ENCODE measurements around the gene TTC9B. TPM values are rescaled to one million over a fixed set of nuclear protein-coding genes. Genes with fewer than 3 reads are reported as not detected.

Gene TTC9B
- total and polyA plus RNA-seq, 2 experiments from 2014 or later: 0.63 to 1.0 TPM

GRCh38 chr19:40262422-40262821 is 44.2 kb upstream of the TTC9B start:
- H3K4me3 ChIP-seq: no peak overlapping the region
- no peak overlapping the region for H3K4me3 Mint-ChIP-seq
- no peak for ATAC-seq
- TF ChIP-seq, protein P1, sequence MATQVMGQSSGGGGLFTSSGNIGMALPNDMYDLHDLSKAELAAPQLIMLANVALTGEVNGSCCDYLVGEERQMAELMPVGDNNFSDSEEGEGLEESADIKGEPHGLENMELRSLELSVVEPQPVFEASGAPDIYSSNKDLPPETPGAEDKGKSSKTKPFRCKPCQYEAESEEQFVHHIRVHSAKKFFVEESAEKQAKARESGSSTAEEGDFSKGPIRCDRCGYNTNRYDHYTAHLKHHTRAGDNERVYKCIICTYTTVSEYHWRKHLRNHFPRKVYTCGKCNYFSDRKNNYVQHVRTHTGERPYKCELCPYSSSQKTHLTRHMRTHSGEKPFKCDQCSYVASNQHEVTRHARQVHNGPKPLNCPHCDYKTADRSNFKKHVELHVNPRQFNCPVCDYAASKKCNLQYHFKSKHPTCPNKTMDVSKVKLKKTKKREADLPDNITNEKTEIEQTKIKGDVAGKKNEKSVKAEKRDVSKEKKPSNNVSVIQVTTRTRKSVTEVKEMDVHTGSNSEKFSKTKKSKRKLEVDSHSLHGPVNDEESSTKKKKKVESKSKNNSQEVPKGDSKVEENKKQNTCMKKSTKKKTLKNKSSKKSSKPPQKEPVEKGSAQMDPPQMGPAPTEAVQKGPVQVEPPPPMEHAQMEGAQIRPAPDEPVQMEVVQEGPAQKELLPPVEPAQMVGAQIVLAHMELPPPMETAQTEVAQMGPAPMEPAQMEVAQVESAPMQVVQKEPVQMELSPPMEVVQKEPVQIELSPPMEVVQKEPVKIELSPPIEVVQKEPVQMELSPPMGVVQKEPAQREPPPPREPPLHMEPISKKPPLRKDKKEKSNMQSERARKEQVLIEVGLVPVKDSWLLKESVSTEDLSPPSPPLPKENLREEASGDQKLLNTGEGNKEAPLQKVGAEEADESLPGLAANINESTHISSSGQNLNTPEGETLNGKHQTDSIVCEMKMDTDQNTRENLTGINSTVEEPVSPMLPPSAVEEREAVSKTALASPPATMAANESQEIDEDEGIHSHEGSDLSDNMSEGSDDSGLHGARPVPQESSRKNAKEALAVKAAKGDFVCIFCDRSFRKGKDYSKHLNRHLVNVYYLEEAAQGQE (IDR thresholded peaks at IDR 0.05; ENCODE audit: unreplicated experiment): no peak
- no peak for TF ChIP-seq EZH2 (IDR thresholded peaks at IDR 0.05; ENCODE audit: low read depth, unreplicated experiment)
- H3F3A ChIP-seq (replicated peaks; ENCODE audit: low read depth): no peaks in the 10 kb centered on the region
- H3K4me1 ChIP-seq (ENCODE audit: insufficient read depth): no peaks in the 10 kb centered on the region
- H3K36me3 ChIP-seq (ENCODE audit: insufficient read depth): peaks cover 6% of the 10 kb centered on the region; the same call in 1 of the 2 replicates
- H2AFZ ChIP-seq: no peak overlapping the region
- no peak overlapping the region for H3K4me2 ChIP-seq
- no peak overlapping the region for H3K27ac Mint-ChIP-seq
- H3K9me2 ChIP-seq (ENCODE audit: insufficient read depth): no peaks in the 10 kb centered on the region
- H3K27ac ChIP-seq (ENCODE audit: low read depth): no peak overlapping the region
- peaks cover 5% of the 10 kb centered on the region; the same call in 2 of the 3 replicates for H3K4me1 Mint-ChIP-seq
- DNase-seq (ENCODE audit: low spot score): no peak
- H3K27me3 ChIP-seq (ENCODE audit: insufficient read depth): no peaks in the 10 kb centered on the region
- peaks cover 36% of the 10 kb centered on the region for H3K79me2 ChIP-seq (replicated peaks; ENCODE audit: insufficient read depth)
- H3K27me3 Mint-ChIP-seq (ENCODE audit: insufficient read depth, low read depth, poor library complexity): peaks cover 7% of the 10 kb centered on the region
- H4K20me1 ChIP-seq (replicated peaks; ENCODE audit: insufficient read depth): peaks cover 6% of the 10 kb centered on the region
- H3K36me3 Mint-ChIP-seq (ENCODE audit: low read depth): peaks cover 19% of the 10 kb centered on the region
- H3K9me3 Mint-ChIP-seq: no peaks in the 10 kb centered on the region

- H3K27ac ChIP-seq (ENCODE audit: low read depth): 0 out of 2 replicates have a peak overlapping the region, but pooled peaks have one; percentile 45
- Mint-ChIP-seq H3K36me3 (ENCODE audit: low read depth) (peaks cover 20% of the 10 kb centered on the region), H3K9me3 (no peaks in the 10 kb centered on the region), H3K4me3 (no peak overlapping the region), H3K27me3 (ENCODE audit: insufficient read depth, low read depth, poor library complexity) (peaks cover 7% of the 10 kb centered on the region), H3K4me1 (0 out of 3 replicates have a peak, but pooled peaks cover 4% of the 10 kb centered on the region), H3K27ac (no peak overlapping the region)
- no peak overlapping the region for H3K4me2 ChIP-seq
- H3K27me3 ChIP-seq (ENCODE audit: insufficient read depth): no peaks in the 10 kb centered on the region
- H3K4me3 ChIP-seq: no peak overlapping the region
- peaks cover 6% of the 10 kb centered on the region; the same call in 1 of the 2 replicates for H3K36me3 ChIP-seq (ENCODE audit: insufficient read depth)
- peaks cover 7% of the 10 kb centered on the region for H4K20me1 ChIP-seq (replicated peaks; ENCODE audit: insufficient read depth)
- peaks cover 36% of the 10 kb centered on the region for H3K79me2 ChIP-seq (replicated peaks; ENCODE audit: insufficient read depth)
- no peaks in the 10 kb centered on the region for H3K9me2 ChIP-seq (ENCODE audit: insufficient read depth)
- no peaks in the 10 kb centered on the region for H3K4me1 ChIP-seq (ENCODE audit: insufficient read depth)
- DNase-seq (ENCODE audit: low spot score) (no peak), ATAC-seq (no peak)
- H3F3A ChIP-seq (replicated peaks; ENCODE audit: low read depth): no peaks in the 10 kb centered on the region
- no peak overlapping the region for H2AFZ ChIP-seq
- TF ChIP-seq ETS1 (IDR thresholded peaks at IDR 0.05) (no peak), CTCF (conservative IDR thresholded peaks at IDR 0.05; ENCODE audit: low read depth in 2 of 2) (no peak), POLR2AphosphoS5 (IDR thresholded peaks at IDR 0.05; ENCODE audit: low read depth) (no peak)
Measured at GRCh38 chr19:40261631-40262030, 43.4 kb upstream of the TTC9B start.
